COR-L47 (cell line): ENCODE data around the gene LETM1.

Experiments used
- DNase-seq: peaks from one replicate; lab custom pipeline; 2025; lab: John Stamatoyannopoulos, UW

LETM1 gene

GRCh38 chr4:1806596-1807331 lies 49.2 kb downstream of the LETM1 start:
- no peak for DNase-seq

- DNase-seq: no peak
Observed at GRCh38 chr4:1806223-1806564, 49.8 kb downstream of the LETM1 start.

GRCh38 chr4:1805493-1806222 lies 50.3 kb downstream of the LETM1 start:
- no peak for DNase-seq

- no peak for DNase-seq
Observed at GRCh38 chr4:1804638-1805492, 51.1 kb downstream of the LETM1 start.

GRCh38 chr4:1803523-1804423 lies 52.2 kb downstream of the LETM1 start:
- DNase-seq: no peak

GRCh38 chr4:1802720-1803522 lies 53.0 kb downstream of the LETM1 start:
- DNase-seq: no peak

GRCh38 chr4:1802151-1802715 lies 53.7 kb downstream of the LETM1 start:
- no peak for DNase-seq

- DNase-seq: no peak
Observed at GRCh38 chr4:1801286-1801958, 54.5 kb downstream of the LETM1 start.

GRCh38 chr4:1800805-1801204 lies 55.2 kb downstream of the LETM1 start:
- DNase-seq: no peak

GRCh38 chr4:1799387-1800375 lies 56.3 kb downstream of the LETM1 start:
- DNase-seq: no peak

- no peak for DNase-seq
Observed at GRCh38 chr4:1798580-1799386, 57.2 kb downstream of the LETM1 start.

- DNase-seq: no peak
Observed at GRCh38 chr4:1797861-1798579, 57.9 kb downstream of the LETM1 start.

- DNase-seq: no peak
Observed at GRCh38 chr4:1797298-1797860, 58.6 kb downstream of the LETM1 start.

GRCh38 chr4:1796486-1797204 lies 59.3 kb downstream of the LETM1 start:
- DNase-seq: no peak

GRCh38 chr4:1795299-1796195 lies 60.4 kb downstream of the LETM1 start:
- DNase-seq: peak; percentile 31
